Measurements from ENCODE around the gene SLCO4A1. TPM values are rescaled to one million over a fixed set of nuclear protein-coding genes. Genes with fewer than 3 reads are reported as not detected.

The SLCO4A1 gene
- polyA plus RNA-seq, 1 donor (not counting 4 experiments of a cell fraction or from before 2014, with no cell fraction given) = 1.8 TPM

DNA sequence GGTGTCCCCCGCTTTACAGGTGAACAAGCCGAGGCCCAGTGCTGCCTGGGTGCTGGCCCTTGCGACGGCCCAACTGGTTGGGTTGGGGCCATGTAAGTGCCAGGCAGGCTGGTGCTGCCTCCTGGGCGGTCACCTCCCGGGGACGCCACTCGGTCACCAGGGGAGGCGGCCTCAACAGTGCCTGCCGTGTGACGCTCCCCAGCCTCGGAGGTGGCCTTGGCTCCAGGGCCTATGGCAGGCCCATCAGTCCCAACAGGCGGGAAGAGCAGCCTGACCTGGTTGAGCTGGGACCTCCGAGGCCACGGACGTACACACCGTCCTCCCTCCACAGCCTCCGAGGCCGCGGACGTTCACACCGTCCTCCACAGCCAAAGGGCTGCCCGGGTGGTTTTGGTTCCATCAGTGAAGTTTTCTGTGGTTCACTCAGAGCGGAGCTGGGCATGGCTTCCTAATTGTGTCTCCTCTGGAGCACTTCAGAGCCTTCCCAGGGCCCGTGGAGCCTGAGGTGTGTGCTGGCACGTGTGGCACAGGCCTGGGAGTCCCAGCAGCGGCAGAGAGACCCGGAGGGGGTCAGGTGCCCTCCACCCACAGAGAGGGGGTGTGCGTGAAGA is 19.3 kb upstream of the SLCO4A1 start:
- H2AFZ ChIP-seq (ENCODE audit: control insufficient read depth, low read length) = peak overlapping the region; percentile 96
- FAIRE-seq (no peak), DNase-seq (ENCODE audit: low read depth, low spot score) (no peak)
- H3K4me2 ChIP-seq (ENCODE audit: control insufficient read depth, extremely low read depth, insufficient read depth, low read depth, low read length) = peak overlapping the region; percentile 94
- H3K4me1 ChIP-seq (ENCODE audit: control insufficient read depth, extremely low read depth, insufficient read depth, low read length) = peaks cover 21% of the 10 kb centered on the region
- no peaks in the 10 kb centered on the region for H3K36me3 ChIP-seq (ENCODE audit: control insufficient read depth in 2 of 2, extremely low read depth in 1 of 2, insufficient read depth in 2 of 2, low read length in 2 of 2)
- dilution Hi-C loops (cut with MboI; ENCODE audit: extremely low pct_ligation_motif_present, low sequenced_read_pairs) = no loop called here
- peak overlapping the region; percentile 96 for H3K27ac ChIP-seq (ENCODE audit: control insufficient read depth, insufficient read depth, low read length)
- peak overlapping the region; percentile 87 for H3K9ac ChIP-seq (ENCODE audit: control insufficient read depth, extremely low read depth, insufficient read depth, low read length)
- TF ChIP-seq EZH2 (IDR thresholded peaks at IDR 0.05; ENCODE audit: low read length) = no peak
- TF ChIP-seq, protein P1, sequence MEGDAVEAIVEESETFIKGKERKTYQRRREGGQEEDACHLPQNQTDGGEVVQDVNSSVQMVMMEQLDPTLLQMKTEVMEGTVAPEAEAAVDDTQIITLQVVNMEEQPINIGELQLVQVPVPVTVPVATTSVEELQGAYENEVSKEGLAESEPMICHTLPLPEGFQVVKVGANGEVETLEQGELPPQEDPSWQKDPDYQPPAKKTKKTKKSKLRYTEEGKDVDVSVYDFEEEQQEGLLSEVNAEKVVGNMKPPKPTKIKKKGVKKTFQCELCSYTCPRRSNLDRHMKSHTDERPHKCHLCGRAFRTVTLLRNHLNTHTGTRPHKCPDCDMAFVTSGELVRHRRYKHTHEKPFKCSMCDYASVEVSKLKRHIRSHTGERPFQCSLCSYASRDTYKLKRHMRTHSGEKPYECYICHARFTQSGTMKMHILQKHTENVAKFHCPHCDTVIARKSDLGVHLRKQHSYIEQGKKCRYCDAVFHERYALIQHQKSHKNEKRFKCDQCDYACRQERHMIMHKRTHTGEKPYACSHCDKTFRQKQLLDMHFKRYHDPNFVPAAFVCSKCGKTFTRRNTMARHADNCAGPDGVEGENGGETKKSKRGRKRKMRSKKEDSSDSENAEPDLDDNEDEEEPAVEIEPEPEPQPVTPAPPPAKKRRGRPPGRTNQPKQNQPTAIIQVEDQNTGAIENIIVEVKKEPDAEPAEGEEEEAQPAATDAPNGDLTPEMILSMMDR (optimal IDR thresholded peaks at IDR 0.05 in 1 of 3, IDR thresholded peaks at IDR 0.05 in 1 of 3, conservative IDR thresholded peaks at IDR 0.05 in 1 of 3; ENCODE audit: extremely low read depth in 1 of 3, insufficient read depth in 2 of 3, low read length in 3 of 3) = no peak
- no peaks in the 10 kb centered on the region for H3K9me3 ChIP-seq (ENCODE audit: control insufficient read depth, low read depth, low read length)
- H3K9me1 ChIP-seq (ENCODE audit: control insufficient read depth, extremely low read depth, insufficient read depth, low read length) = no peaks in the 10 kb centered on the region
- H3K79me2 ChIP-seq (ENCODE audit: control insufficient read depth, insufficient read depth, low read length) = no peaks in the 10 kb centered on the region
- H3K27me3 ChIP-seq (ENCODE audit: control insufficient read depth, extremely low read depth, insufficient read depth, low read length) = no peaks in the 10 kb centered on the region
- H4K20me1 ChIP-seq (ENCODE audit: control insufficient read depth, extremely low read depth, insufficient read depth, low read length) = no peaks in the 10 kb centered on the region
- H3K4me3 ChIP-seq (ENCODE audit: control insufficient read depth in 2 of 3, extremely low read depth in 1 of 3, insufficient read depth in 2 of 3, low read depth in 1 of 3, low read length in 3 of 3) = peak overlapping the region in 2 of 3 experiments; percentile 10 to 67

DNA sequence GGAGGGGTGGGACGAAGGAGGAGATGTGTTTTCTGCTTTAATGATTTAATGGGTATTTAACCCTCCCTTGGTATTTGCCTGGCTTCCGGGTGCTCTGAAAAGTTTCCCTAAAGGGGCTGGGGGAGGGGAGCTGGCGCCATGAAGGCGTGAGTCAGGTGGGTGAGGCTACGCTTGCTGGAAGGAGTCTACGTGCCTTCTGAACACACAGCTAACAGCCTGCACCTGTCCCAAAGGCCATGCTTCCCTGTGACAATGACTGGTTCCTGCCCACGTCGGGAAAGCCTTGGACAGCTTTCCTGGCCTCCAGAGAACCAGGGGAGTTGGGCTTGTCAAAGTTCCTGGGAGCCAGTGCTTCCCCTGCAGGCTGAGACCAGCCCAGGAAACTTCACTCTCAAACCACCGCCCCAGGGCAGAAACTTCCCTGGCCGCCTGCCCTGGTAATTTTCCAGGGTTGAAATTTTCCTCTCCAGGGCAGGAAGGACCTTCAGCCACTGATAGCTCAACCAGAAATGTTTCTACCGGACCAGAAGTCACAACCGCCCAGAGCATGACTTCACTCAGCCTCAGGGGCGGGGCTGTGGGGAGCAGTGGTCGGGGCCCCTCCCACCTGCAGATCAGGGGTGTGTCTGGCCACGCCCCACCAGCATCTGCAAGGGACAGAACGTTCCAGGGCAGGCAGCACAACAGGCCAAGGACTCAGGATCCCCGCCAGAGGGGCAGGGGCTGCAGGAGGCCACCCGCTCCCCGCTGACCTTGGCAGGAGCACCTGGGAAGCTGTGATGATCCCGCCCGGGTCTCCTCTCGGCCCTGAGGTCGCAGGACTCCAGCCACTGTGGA is 18.6 kb upstream of the SLCO4A1 start:
- Histone ChIP-seq H3K27me3 (ENCODE audit: control insufficient read depth, extremely low read depth, insufficient read depth, low read length) (no peaks in the 10 kb centered on the region), H3K36me3 (ENCODE audit: control insufficient read depth in 2 of 2, extremely low read depth in 1 of 2, insufficient read depth in 2 of 2, low read length in 2 of 2) (no peaks in the 10 kb centered on the region), H3K4me1 (ENCODE audit: control insufficient read depth, extremely low read depth, insufficient read depth, low read length) (peaks cover 28% of the 10 kb centered on the region), H3K79me2 (ENCODE audit: control insufficient read depth, insufficient read depth, low read length) (no peaks in the 10 kb centered on the region), H3K9ac (ENCODE audit: control insufficient read depth, extremely low read depth, insufficient read depth, low read length) (peak overlapping the region; percentile 87), H3K9me3 (ENCODE audit: control insufficient read depth, low read depth, low read length) (no peaks in the 10 kb centered on the region), H2AFZ (ENCODE audit: control insufficient read depth, low read length) (peak overlapping the region; percentile 96), H3K9me1 (ENCODE audit: control insufficient read depth, extremely low read depth, insufficient read depth, low read length) (peaks cover 3% of the 10 kb centered on the region), H3K27ac (ENCODE audit: control insufficient read depth, insufficient read depth, low read length) (peak overlapping the region; percentile 96), H4K20me1 (ENCODE audit: control insufficient read depth, extremely low read depth, insufficient read depth, low read length) (no peaks in the 10 kb centered on the region), H3K4me2 (ENCODE audit: control insufficient read depth, extremely low read depth, insufficient read depth, low read depth, low read length) (peak overlapping the region; percentile 94), H3K4me3 (ENCODE audit: control insufficient read depth in 2 of 3, extremely low read depth in 1 of 3, insufficient read depth in 2 of 3, low read depth in 1 of 3, low read length in 3 of 3) (peak overlapping the region in 2 of 3 experiments; percentile 54 to 67)
- dilution Hi-C loops (cut with MboI; ENCODE audit: extremely low pct_ligation_motif_present, low sequenced_read_pairs) = no loop called here
- peak; percentile 75 for DNase-seq (ENCODE audit: low read depth, low spot score)
- no peak for FAIRE-seq
- TF ChIP-seq, protein P1 (optimal IDR thresholded peaks at IDR 0.05 in 1 of 3, IDR thresholded peaks at IDR 0.05 in 1 of 3, conservative IDR thresholded peaks at IDR 0.05 in 1 of 3; ENCODE audit: extremely low read depth in 1 of 3, insufficient read depth in 2 of 3, low read length in 3 of 3) = no peak
- no peak for TF ChIP-seq EZH2 (IDR thresholded peaks at IDR 0.05; ENCODE audit: low read length)
